ENCODE results near the gene IGLON5.

Gene IGLON5

GRCh38 chr19:51366389-51367254, 55.2 kb downstream of the IGLON5 start:
- DNase-seq: no peak

GRCh38 chr19:51367255-51367564, 55.8 kb downstream of the IGLON5 start:
- DNase-seq: no peak

- DNase-seq: no peak
Measured at GRCh38 chr19:51367565-51368365, 56.3 kb downstream of the IGLON5 start.

GRCh38 chr19:51368366-51369282, 57.2 kb downstream of the IGLON5 start, which contains the start of gene CLDND2:
CLDND2 (minus strand) TSS chr19:51369003; CDS start chr19:51368577, 426 bp downstream.
- DNase-seq: no peak

GRCh38 chr19:51370230-51370629, 58.8 kb downstream of the IGLON5 start:
- DNase-seq: no peak

- no peak for DNase-seq
Measured at GRCh38 chr19:51371186-51371690, 59.8 kb downstream of the IGLON5 start.

- DNase-seq: no peak
Measured at GRCh38 chr19:51372021-51372648, 60.7 kb downstream of the IGLON5 start.

- no peak for DNase-seq
Measured at GRCh38 chr19:51372649-51373504, 61.4 kb downstream of the IGLON5 start, which contains the start of gene NKG7. NKG7 (minus strand) TSS chr19:51372654; CDS start chr19:51372535, 119 bp downstream.

- DNase-seq: no peak
Measured at GRCh38 chr19:51375504-51376221, 64.2 kb downstream of the IGLON5 start.

GRCh38 chr19:51377422-51377821, 66.0 kb downstream of the IGLON5 start:
- no peak for DNase-seq

GRCh38 chr19:51380379-51380778, 68.9 kb downstream of the IGLON5 start:
- no peak for DNase-seq

Measured in NCI-H524 treated with DMSO at 0.1 percent for 48 hours (cell line).